Stimulated activated naive B cell treated with anti-CD40 and anti-IgM and Interleukin-4, amounts not matched to agents 10 μg/mL and 1 μg/mL and 100 μg/mL, for 72 hours (primary cell): ENCODE measurements around the gene TRA2B.
"Not testable (repeated sequence)": the region's sequence is repeated elsewhere in the genome, so short reads cannot be mapped to it uniquely, and the experiment has no call there.

ENCODE experiments used
- ATAC-seq, 2 donors: fragments of 150-1000 bp; cut with Tn5 transposase; replicated peaks; 2 replicates each; pipeline ENCODE4 v1.10.0; 2021; ENCODE audit warnings: moderate library complexity in 1 of 2
- DNase-seq: peaks from one replicate; pipeline ENCODE4 v3.0.0; 2021
- H3K27ac Mint-ChIP-seq: one replicate; pipeline ENCODE4 v1.8.0; 2022; ENCODE audit warnings: mild to moderate bottlenecking, mixed read lengths
- H3K27me3 Mint-ChIP-seq, 2 donors: one replicate each; pipeline ENCODE4 v1.8.0; 2022; ENCODE audit warnings: mixed read lengths in 2 of 2
- H3K36me3 Mint-ChIP-seq, 2 donors: one replicate each; pipeline ENCODE4 v1.8.0; 2022; ENCODE audit warnings: mixed read lengths in 2 of 2, mild to moderate bottlenecking in 1 of 2
- H3K4me1 Mint-ChIP-seq, 2 donors: one replicate each; pipeline ENCODE4 v1.8.0; 2022; ENCODE audit warnings: mixed read lengths in 2 of 2, mild to moderate bottlenecking in 1 of 2
- H3K4me3 Mint-ChIP-seq, 2 donors: one replicate each; pipeline ENCODE4 v1.8.0; 2022; ENCODE audit warnings: mild to moderate bottlenecking in 2 of 2, mixed read lengths in 2 of 2, moderate library complexity in 1 of 2
- H3K9me3 Mint-ChIP-seq, 2 donors: one replicate each; pipeline ENCODE4 v1.8.0; 2022; ENCODE audit warnings: mixed read lengths in 2 of 2, mild to moderate bottlenecking in 1 of 2

TRA2B gene

DNA sequence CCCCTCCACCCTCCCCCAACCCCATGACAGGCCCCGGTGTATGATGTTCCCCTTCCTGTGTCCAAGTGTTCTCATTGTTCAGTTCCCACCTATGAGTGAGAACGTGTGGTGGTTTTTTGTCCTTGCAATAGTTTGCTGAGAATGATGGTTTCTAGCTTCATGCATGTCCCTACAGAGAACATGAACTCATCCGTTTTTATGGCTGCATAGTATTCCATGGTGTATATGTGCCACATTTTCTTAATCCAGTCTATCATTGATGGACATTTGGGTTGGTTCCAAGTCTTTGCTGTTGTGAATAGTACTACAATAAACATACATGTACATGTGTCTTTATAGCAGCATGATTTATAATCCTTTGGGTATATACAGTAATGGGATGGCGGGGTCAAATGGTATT, 27.9 kb downstream of the TRA2B start:
- H3K27me3 Mint-ChIP-seq, H3K27ac Mint-ChIP-seq, H3K4me1 Mint-ChIP-seq, DNase-seq, H3K9me3 Mint-ChIP-seq, ATAC-seq, H3K4me3 Mint-ChIP-seq: not testable (repeated sequence)
- peaks cover 10 to 13% of the 10 kb centered on the region in 2 donors for H3K36me3 Mint-ChIP-seq

DNA sequence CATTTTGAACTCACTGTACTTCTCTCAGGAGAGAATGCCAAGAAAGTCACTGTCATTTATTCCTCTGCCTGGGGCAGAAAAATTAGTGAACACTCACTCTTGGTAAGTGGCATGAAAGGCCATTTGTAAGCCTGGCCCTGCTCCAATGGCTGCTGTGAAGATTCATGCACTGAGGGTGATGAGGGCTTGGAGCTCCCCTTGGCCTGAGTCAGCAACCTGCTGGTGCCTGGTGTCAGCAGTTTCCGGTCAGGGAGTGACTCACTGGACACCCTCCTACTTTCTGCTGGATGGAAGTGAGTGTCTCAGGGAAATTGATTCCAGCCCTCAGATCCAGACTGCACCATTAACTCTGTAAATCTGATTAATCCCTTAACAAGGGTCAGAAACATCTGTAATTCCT, 37.6 kb downstream of the TRA2B start:
- Mint-ChIP-seq H3K4me3 (no peak overlapping the region), H3K9me3 (peaks cover 1 to 4% of the 10 kb centered on the region in 2 donors), H3K27ac (no peak overlapping the region), H3K27me3 (peaks cover 5 to 11% of the 10 kb centered on the region in 2 donors), H3K36me3 (peaks cover 0 to 4% of the 10 kb centered on the region in 2 donors), H3K4me1 (no peaks in the 10 kb centered on the region)
- DNase-seq, result no peak
- no peak for ATAC-seq

DNA sequence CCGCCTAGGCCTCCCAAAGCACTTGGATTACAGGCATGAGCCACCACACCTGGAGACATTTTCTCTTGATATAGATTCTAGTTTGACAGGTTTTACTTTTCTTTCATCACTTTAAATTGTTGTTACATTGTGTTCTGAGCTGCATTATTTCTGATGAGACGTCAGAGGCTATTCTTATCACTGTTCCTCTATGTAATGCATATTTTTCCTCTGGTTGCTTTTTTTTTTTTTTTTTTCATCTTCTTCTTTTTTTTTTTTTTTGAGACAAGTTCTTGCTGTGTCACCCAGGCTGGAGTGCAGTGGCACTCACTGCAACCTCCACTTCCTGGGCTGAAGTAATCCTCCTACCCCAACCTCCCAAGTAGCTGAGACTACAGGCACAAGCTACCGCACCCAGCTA, 41.2 kb downstream of the TRA2B start:
- no peaks in the 10 kb centered on the region for H3K4me1 Mint-ChIP-seq
- peaks cover 0 to 4% of the 10 kb centered on the region in 2 donors for H3K36me3 Mint-ChIP-seq
- H3K4me3 Mint-ChIP-seq, result no peak overlapping the region
- no peak overlapping the region for H3K27ac Mint-ChIP-seq
- peaks cover 0 to 7% of the 10 kb centered on the region in 2 donors for H3K27me3 Mint-ChIP-seq
- H3K9me3 Mint-ChIP-seq, result peaks cover 1 to 4% of the 10 kb centered on the region in 2 donors
- DNase-seq (no peak), ATAC-seq (no peak)

DNA sequence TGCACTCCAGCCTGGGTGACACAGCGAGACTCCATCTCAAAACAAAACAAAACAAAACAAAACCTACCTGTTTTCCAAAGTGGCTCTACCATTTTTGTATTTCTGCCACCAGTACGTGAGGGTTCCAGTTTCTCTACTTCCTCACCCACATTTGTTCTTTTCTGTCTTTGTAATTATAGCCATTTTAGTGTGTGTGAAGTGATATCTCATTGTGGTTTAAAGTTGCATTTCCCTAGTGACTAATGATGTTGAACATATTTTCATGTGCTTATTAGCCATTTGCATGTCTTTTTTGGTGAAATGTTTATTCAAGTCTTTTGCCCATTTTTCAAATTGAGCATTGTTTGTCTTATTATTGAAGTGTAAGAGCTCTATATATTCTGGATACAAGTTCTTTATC, 50.7 kb downstream of the TRA2B start:
- H3K4me1 Mint-ChIP-seq, result no peaks in the 10 kb centered on the region
- H3K9me3 Mint-ChIP-seq, result no peaks in the 10 kb centered on the region
- DNase-seq, result no peak
- H3K27me3 Mint-ChIP-seq, result peaks cover 0 to 4% of the 10 kb centered on the region in 2 donors
- no peak for ATAC-seq
- no peak overlapping the region for H3K27ac Mint-ChIP-seq
- no peak overlapping the region for H3K4me3 Mint-ChIP-seq
- no peaks in the 10 kb centered on the region for H3K36me3 Mint-ChIP-seq

DNA sequence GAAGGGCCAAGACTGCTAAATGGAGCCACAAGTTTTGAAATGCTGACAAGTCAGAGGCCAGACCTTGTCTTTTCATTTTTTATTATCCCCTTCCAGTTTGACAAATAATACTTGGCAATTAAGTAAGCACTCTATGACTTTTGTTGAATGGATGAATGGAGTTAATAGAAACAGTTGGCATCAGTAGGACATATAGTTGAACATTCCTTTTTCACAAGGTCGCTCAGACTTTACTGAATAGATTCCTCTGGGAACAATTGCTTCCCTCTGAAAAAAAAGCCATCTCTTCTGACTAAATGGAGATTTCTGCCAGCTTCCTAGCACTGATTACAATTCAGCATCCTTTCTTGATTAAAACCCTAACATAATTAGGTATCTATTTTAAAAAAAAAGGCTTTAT, 53.2 kb downstream of the TRA2B start:
- no peak overlapping the region for H3K4me3 Mint-ChIP-seq
- peaks cover 0 to 11% of the 10 kb centered on the region in 2 donors for H3K27me3 Mint-ChIP-seq
- ATAC-seq (no peak), DNase-seq (no peak)
- peaks cover 0 to 2% of the 10 kb centered on the region in 2 donors for H3K4me1 Mint-ChIP-seq
- no peak overlapping the region for H3K27ac Mint-ChIP-seq
- no peaks in the 10 kb centered on the region for H3K36me3 Mint-ChIP-seq
- no peaks in the 10 kb centered on the region for H3K9me3 Mint-ChIP-seq

DNA sequence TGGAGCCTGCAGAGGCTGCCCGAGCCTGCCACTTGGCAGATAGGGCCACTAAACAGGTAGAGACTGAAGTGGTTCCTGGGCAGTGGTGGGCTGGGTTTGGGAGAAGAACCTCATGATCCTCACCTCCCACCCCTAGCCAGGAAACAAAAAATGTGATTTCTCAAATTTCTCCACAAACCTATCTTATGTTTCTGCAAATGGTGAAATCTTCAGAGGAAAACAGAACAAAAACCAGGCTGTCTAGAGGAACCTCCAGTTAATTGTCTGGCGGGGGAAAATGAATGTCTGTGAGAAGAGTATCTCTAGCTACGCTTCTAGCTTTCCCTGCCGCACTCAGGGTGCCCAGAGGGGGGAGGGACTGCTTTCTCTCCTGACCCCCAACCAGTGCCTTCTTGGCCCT, 55.9 kb downstream of the TRA2B start:
- Mint-ChIP-seq H3K9me3 (no peaks in the 10 kb centered on the region), H3K4me3 (no peak overlapping the region), H3K27ac (no peak overlapping the region), H3K36me3 (no peaks in the 10 kb centered on the region), H3K27me3 (peaks cover 5 to 15% of the 10 kb centered on the region in 2 donors), H3K4me1 (peaks cover 0 to 2% of the 10 kb centered on the region in 2 donors)
- DNase-seq, result no peak
- ATAC-seq, result no peak

DNA sequence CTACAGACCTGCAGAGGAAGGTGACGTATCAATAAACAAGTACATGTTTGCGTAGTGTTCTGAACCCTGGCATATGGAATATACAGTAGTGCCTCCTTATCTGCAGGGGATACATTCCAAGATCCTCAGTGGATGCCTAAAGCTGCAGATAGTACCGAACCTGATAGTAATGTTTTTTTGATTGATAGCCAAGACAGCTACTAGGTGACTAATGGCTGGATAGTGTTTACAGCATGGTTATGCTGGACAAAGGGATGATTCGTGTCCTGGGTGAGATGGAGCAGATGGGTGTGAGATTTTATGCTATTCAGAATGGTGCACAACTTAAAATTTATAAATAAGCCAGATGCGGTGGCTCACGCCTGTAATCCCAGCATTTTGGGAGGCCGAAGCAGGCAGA, 57.2 kb downstream of the TRA2B start:
- DNase-seq (no peak), ATAC-seq (no peak)
- no peak overlapping the region for H3K27ac Mint-ChIP-seq
- H3K27me3 Mint-ChIP-seq, result peaks cover 5 to 15% of the 10 kb centered on the region in 2 donors
- H3K36me3 Mint-ChIP-seq, result no peaks in the 10 kb centered on the region
- H3K4me1 Mint-ChIP-seq, result peaks cover 2% of the 10 kb centered on the region in 2 donors
- H3K9me3 Mint-ChIP-seq, result no peaks in the 10 kb centered on the region
- H3K4me3 Mint-ChIP-seq, result no peak overlapping the region

DNA sequence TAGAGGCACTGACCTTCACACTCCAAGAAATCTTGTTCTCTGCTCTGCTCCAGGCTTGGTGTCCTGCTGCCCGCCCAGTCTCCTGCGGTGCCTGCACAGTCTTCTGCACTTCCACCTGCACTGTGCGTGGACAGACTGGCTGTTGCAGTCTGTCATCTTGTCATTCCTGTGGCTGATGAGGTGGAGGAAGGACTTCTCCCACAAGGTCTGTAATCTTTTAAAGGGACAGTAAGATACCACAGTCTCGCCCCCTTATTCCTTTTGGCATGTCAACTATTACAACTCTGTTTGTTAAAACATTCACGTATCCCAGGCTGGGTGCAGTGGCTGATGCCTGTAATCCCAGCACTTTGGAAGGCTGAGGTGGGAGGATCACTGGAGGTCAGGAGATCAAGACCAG, 58.9 kb downstream of the TRA2B start:
- no peak overlapping the region for H3K4me3 Mint-ChIP-seq
- peaks cover 5 to 7% of the 10 kb centered on the region in 2 donors for H3K4me1 Mint-ChIP-seq
- no peak overlapping the region for H3K27ac Mint-ChIP-seq
- H3K36me3 Mint-ChIP-seq, result no peaks in the 10 kb centered on the region
- ATAC-seq (no peak), DNase-seq (no peak)
- H3K9me3 Mint-ChIP-seq, result no peaks in the 10 kb centered on the region
- peaks cover 5 to 15% of the 10 kb centered on the region in 2 donors for H3K27me3 Mint-ChIP-seq

DNA sequence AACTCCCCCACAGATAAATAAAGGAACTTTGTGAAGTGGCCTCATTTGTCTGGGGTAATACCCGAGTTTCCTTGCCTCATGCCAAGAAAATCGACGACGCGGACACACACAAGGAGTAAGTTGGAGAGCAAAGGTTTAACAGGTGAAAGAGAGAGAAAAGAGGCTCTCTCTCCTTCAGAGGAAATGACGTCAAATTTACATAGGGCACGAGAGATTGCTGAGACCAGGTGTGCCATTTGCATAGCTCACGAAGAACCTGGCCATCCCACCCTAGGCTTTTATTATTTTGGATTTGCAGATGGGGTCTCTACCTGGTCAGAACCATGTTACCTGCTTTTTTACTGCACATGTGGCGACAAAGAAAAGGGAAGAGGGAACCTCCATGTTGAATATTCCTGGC, 63.7 kb downstream of the TRA2B start:
- Mint-ChIP-seq H3K27me3 (peaks cover 4 to 5% of the 10 kb centered on the region in 2 donors), H3K4me1 (peaks cover 2 to 7% of the 10 kb centered on the region in 2 donors), H3K36me3 (no peaks in the 10 kb centered on the region), H3K4me3 (no peak overlapping the region), H3K27ac (no peak overlapping the region), H3K9me3 (no peaks in the 10 kb centered on the region)
- DNase-seq (no peak), ATAC-seq (no peak)

DNA sequence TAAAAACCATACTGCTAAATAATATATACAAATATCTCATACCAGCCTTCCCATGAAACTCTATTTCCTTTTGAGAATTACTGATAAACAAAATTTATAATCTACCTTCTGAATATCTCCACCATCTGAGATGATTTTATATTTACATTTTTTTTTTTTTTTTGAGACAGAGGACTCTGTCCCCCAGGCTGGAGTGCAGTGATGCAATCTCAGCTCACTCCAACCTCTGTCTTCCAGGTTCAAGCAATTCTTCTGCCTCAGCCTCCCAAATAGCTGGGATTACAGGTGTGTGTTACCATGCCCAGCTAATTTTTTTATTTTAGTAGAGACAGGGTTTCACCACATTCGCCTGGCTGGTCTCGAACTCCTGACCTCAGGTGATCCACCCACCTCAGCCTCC, 70.2 kb downstream of the TRA2B start:
- Mint-ChIP-seq H3K4me1 (no peaks in the 10 kb centered on the region), H3K9me3 (no peaks in the 10 kb centered on the region), H3K27me3 (peaks cover 8 to 10% of the 10 kb centered on the region in 2 donors), H3K36me3 (no peaks in the 10 kb centered on the region), H3K27ac (no peak overlapping the region), H3K4me3 (no peak overlapping the region)
- DNase-seq (no peak), ATAC-seq (no peak)

DNA sequence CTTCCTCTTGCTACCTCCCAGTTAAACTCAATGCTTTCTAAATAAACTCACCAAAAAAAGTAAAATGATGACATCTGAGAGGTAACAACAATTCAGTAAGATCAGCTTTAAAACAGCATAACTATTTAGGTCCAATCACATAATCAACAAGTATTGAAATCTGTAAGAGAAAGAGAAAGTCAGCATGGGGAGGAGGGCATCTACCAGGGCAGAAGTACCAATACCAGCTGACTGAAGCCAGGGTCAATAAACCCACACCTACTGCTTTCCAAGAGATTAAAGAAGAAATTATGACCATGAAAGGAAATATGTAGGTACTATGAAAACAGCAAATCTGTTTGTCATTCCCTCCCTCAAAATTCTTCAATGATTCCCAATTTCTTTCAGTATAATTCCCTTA, 70.8 kb downstream of the TRA2B start:
- H3K9me3 Mint-ChIP-seq, result no peaks in the 10 kb centered on the region
- ATAC-seq (no peak), DNase-seq (no peak)
- no peak overlapping the region for H3K4me3 Mint-ChIP-seq
- H3K36me3 Mint-ChIP-seq, result no peaks in the 10 kb centered on the region
- peaks cover 8 to 10% of the 10 kb centered on the region in 2 donors for H3K27me3 Mint-ChIP-seq
- no peaks in the 10 kb centered on the region for H3K4me1 Mint-ChIP-seq
- H3K27ac Mint-ChIP-seq, result no peak overlapping the region

DNA sequence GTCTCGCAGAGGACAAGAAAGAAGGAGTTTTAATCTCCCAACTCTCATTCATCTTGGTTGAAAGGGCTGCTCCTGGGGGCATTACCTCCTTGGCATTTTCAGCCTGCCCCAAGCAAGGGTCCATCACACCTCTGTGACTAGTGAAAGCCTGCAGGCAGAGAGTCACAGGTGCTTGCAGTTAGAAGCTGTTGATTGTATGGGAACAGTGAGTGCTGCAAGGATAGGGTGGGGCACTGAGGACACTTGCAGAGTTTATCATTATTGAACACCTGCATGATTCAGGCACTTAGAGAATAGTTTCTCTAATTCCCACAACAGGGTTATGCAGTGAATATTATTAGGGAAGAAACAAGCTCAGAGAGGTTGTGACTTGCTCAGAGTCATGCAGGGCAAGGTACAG, 71.3 kb downstream of the TRA2B start:
- no peaks in the 10 kb centered on the region for H3K4me1 Mint-ChIP-seq
- ATAC-seq (no peak), DNase-seq (no peak)
- H3K36me3 Mint-ChIP-seq, result no peaks in the 10 kb centered on the region
- no peak overlapping the region for H3K27ac Mint-ChIP-seq
- H3K4me3 Mint-ChIP-seq, result no peak overlapping the region
- no peaks in the 10 kb centered on the region for H3K9me3 Mint-ChIP-seq
- peaks cover 8 to 10% of the 10 kb centered on the region in 2 donors for H3K27me3 Mint-ChIP-seq
